Measurements from ENCODE around the gene MC5R.

DNA sequence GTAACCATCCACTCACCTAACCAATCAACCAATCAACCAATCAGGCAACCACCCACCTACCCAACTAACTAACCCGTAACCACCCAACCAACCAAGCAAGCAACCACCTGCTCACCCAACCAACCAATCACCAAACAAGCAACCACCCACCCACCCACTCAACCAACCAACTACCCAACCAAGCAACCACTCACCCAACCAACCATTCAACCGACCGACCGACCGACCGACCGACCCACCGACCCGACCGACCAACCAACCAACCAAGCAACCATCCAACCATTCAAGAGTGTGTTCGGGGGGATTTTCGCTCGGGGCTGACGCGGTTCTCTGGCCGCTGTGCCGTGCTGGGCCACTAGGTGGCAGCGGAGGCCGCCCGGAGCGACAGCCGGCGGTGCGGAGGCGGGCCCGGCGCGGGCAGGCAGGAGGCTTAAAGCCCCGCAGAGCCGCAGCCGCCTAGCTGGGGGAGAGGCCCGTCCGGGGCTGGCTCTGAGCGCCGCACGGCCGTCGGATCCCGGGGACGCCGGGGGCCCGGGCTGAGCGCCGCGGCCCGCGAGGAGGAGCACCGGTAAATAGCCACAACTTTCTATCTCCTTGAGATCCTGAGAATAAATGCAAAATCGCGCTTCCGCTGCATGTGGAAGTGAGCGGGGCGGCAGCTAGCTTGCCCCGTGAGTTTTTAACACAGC lies at the start of gene MC5R:
- TF ChIP-seq ZNF384 (IDR thresholded peaks at IDR 0.05): no peak
- TF ChIP-seq, protein P1, sequence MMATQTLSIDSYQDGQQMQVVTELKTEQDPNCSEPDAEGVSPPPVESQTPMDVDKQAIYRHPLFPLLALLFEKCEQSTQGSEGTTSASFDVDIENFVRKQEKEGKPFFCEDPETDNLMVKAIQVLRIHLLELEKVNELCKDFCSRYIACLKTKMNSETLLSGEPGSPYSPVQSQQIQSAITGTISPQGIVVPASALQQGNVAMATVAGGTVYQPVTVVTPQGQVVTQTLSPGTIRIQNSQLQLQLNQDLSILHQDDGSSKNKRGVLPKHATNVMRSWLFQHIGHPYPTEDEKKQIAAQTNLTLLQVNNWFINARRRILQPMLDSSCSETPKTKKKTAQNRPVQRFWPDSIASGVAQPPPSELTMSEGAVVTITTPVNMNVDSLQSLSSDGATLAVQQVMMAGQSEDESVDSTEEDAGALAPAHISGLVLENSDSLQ (IDR thresholded peaks at IDR 0.05): no peak

Measured in HEK293T (cell line).